G401.6 (cell line): ENCODE measurements around the gene ADAMTSL1.

Source experiments
- FAIRE-seq: peaks from 2 replicates; lab custom pipeline; 2012; peaks lifted over from hg19 to GRCh38; lab: Jason Lieb, UNC

The ADAMTSL1 gene

GRCh38 chr9:18467696-18468095, 6.3 kb upstream of the ADAMTSL1 start:
- no peak for FAIRE-seq

- no peak for FAIRE-seq
These were observed 1.5 kb upstream of the ADAMTSL1 start for GRCh38 chr9:18472435-18472834.

- FAIRE-seq, result no peak
These were observed 1.1 kb upstream of the ADAMTSL1 start for GRCh38 chr9:18472841-18473251.

- no peak for FAIRE-seq
These were observed 830 bp downstream of the ADAMTSL1 start for GRCh38 chr9:18474783-18475182.

- FAIRE-seq, result no peak
These were observed 3.2 kb downstream of the ADAMTSL1 start for GRCh38 chr9:18477121-18477660.

- no peak for FAIRE-seq
These were observed 3.8 kb downstream of the ADAMTSL1 start for GRCh38 chr9:18477719-18478118.

- FAIRE-seq, result no peak
These were observed 4.8 kb downstream of the ADAMTSL1 start for GRCh38 chr9:18478501-18479361.

GRCh38 chr9:18479405-18479804, 5.5 kb downstream of the ADAMTSL1 start:
- no peak for FAIRE-seq

- no peak for FAIRE-seq
These were observed 6.7 kb downstream of the ADAMTSL1 start for GRCh38 chr9:18480662-18481093.

- no peak for FAIRE-seq
These were observed 8.4 kb downstream of the ADAMTSL1 start for GRCh38 chr9:18482371-18482770.

- FAIRE-seq, result no peak
These were observed 11.8 kb downstream of the ADAMTSL1 start for GRCh38 chr9:18485714-18486113.

GRCh38 chr9:18487611-18488010, 13.7 kb downstream of the ADAMTSL1 start:
- FAIRE-seq, result no peak

- FAIRE-seq, result no peak
These were observed 14.9 kb downstream of the ADAMTSL1 start for GRCh38 chr9:18488886-18489285.

GRCh38 chr9:18489861-18490260, 15.9 kb downstream of the ADAMTSL1 start:
- no peak for FAIRE-seq

GRCh38 chr9:18490641-18491370, 16.9 kb downstream of the ADAMTSL1 start:
- FAIRE-seq, result no peak

- no peak for FAIRE-seq
These were observed 18.7 kb downstream of the ADAMTSL1 start for GRCh38 chr9:18492612-18493011.

- no peak for FAIRE-seq
These were observed 19.6 kb downstream of the ADAMTSL1 start for GRCh38 chr9:18493451-18493993.

- no peak for FAIRE-seq
These were observed 21.1 kb downstream of the ADAMTSL1 start for GRCh38 chr9:18495065-18495464.

GRCh38 chr9:18496256-18497000, 22.5 kb downstream of the ADAMTSL1 start:
- no peak for FAIRE-seq

- no peak for FAIRE-seq
These were observed 25.1 kb downstream of the ADAMTSL1 start for GRCh38 chr9:18499062-18499461.

GRCh38 chr9:18499980-18500379, 26.0 kb downstream of the ADAMTSL1 start:
- no peak for FAIRE-seq

- no peak for FAIRE-seq
These were observed 26.5 kb downstream of the ADAMTSL1 start for GRCh38 chr9:18500451-18500850.
